Ramos (cell line): ENCODE data around the gene RPL22.
"Not testable (repeated sequence)": the region's sequence is repeated elsewhere in the genome, so short reads cannot be mapped to it uniquely, and the experiment has no call there.

Experiments used
- in situ Hi-C: fragments of 300-500 bp; cut with MboI; formaldehyde crosslinking; loops from one replicate; pipeline ENCODE4 v1.14.3; 2022; ENCODE audit warnings: low sequenced_read_pairs; ENCODE audit not compliant: unreplicated experiment

Gene RPL22

GRCh38 chr1:6235296-6235677 is 35.9 kb upstream of the RPL22 start:
- in situ Hi-C loops: no loop called here

GRCh38 chr1:6234502-6235295 is 35.3 kb upstream of the RPL22 start:
- in situ Hi-C loops: no loop called here

- in situ Hi-C loops: no loop called here
Measured at GRCh38 chr1:6233376-6233775, 34.0 kb upstream of the RPL22 start.

- in situ Hi-C loops: no loop called here
Measured at GRCh38 chr1:6225651-6226050, 26.3 kb upstream of the RPL22 start.

GRCh38 chr1:6224718-6225117 is 25.3 kb upstream of the RPL22 start:
- in situ Hi-C loops: no loop called here

- in situ Hi-C loops: no loop called here
Measured at GRCh38 chr1:6223617-6224016, 24.2 kb upstream of the RPL22 start.

- in situ Hi-C loops: no loop called here
Measured at GRCh38 chr1:6222636-6223035, 23.2 kb upstream of the RPL22 start.

- in situ Hi-C loops: no loop called here
Measured at GRCh38 chr1:6221210-6221784, 21.9 kb upstream of the RPL22 start.

GRCh38 chr1:6220236-6220635 is 20.8 kb upstream of the RPL22 start:
- in situ Hi-C loops: no loop called here

GRCh38 chr1:6219641-6220040 is 20.2 kb upstream of the RPL22 start:
- in situ Hi-C loops: not testable (repeated sequence)

GRCh38 chr1:6218375-6219164 is 19.2 kb upstream of the RPL22 start:
- in situ Hi-C loops: no loop called here

- in situ Hi-C loops: no loop called here
Measured at GRCh38 chr1:6212193-6212959, 13.0 kb upstream of the RPL22 start.

GRCh38 chr1:6211731-6212130 is 12.3 kb upstream of the RPL22 start:
- in situ Hi-C loops: no loop called here

GRCh38 chr1:6210591-6211355 is 11.4 kb upstream of the RPL22 start:
- in situ Hi-C loops: no loop called here

- in situ Hi-C loops: no loop called here
Measured at GRCh38 chr1:6209661-6210580, 10.5 kb upstream of the RPL22 start.

GRCh38 chr1:6208723-6209660 is 9.6 kb upstream of the RPL22 start:
- in situ Hi-C loops: no loop called here

GRCh38 chr1:6207921-6208320 is 8.5 kb upstream of the RPL22 start:
- in situ Hi-C loops: no loop called here
